Suppressor macrophage treated with lipopolysaccharide for 4 hours (primary cell): ENCODE data around the gene SBK2.

Source experiments
- DNase-seq: peaks from one replicate; pipeline ENCODE4 v3.0.0-alpha.2; 2020

SBK2 gene

GRCh38 chr19:55485439-55486011, 51.4 kb downstream of the SBK2 start:
- DNase-seq, result no peak

- DNase-seq, result peak; percentile 31
Measured at GRCh38 chr19:55484593-55485438, 52.1 kb downstream of the SBK2 start, which contains the start of gene NAT14. Gene NAT14 (plus strand): TSS chr19:55485188. CDS start chr19:55485709, 521 bp downstream.

- DNase-seq, result no peak
Measured at GRCh38 chr19:55483706-55484592, 53.0 kb downstream of the SBK2 start.

- no peak for DNase-seq
Measured at GRCh38 chr19:55482967-55483705, 53.8 kb downstream of the SBK2 start.

GRCh38 chr19:55482156-55482961, 54.6 kb downstream of the SBK2 start:
- no peak for DNase-seq

GRCh38 chr19:55481794-55482155, 55.2 kb downstream of the SBK2 start:
- no peak for DNase-seq

GRCh38 chr19:55481148-55481793, 55.7 kb downstream of the SBK2 start:
- no peak for DNase-seq

GRCh38 chr19:55479451-55480230, 57.3 kb downstream of the SBK2 start:
- no peak for DNase-seq

- no peak for DNase-seq
Measured at GRCh38 chr19:55479045-55479444, 57.9 kb downstream of the SBK2 start.
